Gastrocnemius medialis (tissue), 4 donors: ENCODE results near the gene FPGS.

Experiments
- POLR2A ChIP-seq, 2 donors: fragments of 450-650 bp; IDR thresholded peaks; one replicate each; pipeline ENCODE4 v1.6.1; 2017; ENCODE audit warnings: antibody characterized with exemption in 2 of 2, mild to moderate bottlenecking in 2 of 2, moderate library complexity in 2 of 2
- TF ChIP-seq, protein P1 (sequence below), 5 experiments: fragments of 450-650 bp in 3 of 5; fragments of 200-600 bp in 2 of 5; sonication (generic) in 2 of 5; IDR thresholded peaks in 4 of 5; conservative IDR thresholded peaks in 1 of 5; 1 replicate in 4 of 5; 2 replicates in 1 of 5; pipeline ENCODE4 v1.5.1; 2016 to 2019; ENCODE audit warnings: antibody characterized with exemption in 5 of 5, mild to moderate bottlenecking in 3 of 5, moderate library complexity in 3 of 5

DNA sequence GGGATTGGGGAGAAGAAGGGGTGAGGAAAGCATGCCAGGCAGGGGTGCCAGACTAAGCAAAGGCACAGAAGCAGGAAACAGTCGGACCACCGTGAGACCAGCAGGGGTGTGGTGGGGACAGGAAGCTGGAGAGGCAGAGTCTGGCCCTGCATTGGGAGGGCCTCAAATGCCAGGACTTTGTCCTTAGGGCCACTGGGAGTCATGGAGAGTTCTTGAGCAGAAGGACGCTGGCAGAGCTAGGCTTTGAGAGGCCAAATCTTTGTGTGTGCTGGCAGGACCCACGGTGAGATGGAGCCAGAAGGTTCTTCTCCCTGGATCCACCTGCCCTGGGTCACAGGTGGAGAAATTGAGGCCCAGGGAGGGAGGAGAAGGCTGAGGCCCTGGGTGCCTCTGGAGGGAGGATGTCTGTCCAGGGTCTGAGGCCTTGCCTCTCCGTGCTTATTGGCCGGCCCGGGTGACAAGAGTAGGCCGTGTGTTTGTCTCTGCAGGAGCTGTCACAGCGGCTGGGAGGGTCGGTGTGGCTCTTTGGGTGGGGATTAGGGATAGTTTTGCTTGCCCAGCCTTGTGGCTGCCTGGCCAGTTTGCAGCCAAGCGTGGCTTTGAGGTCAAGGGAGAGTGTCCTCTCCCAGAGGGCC is 53.5 kb downstream of the FPGS start:
- no peak for TF ChIP-seq POLR2A (IDR thresholded peaks at IDR 0.05)
- TF ChIP-seq, protein P1, sequence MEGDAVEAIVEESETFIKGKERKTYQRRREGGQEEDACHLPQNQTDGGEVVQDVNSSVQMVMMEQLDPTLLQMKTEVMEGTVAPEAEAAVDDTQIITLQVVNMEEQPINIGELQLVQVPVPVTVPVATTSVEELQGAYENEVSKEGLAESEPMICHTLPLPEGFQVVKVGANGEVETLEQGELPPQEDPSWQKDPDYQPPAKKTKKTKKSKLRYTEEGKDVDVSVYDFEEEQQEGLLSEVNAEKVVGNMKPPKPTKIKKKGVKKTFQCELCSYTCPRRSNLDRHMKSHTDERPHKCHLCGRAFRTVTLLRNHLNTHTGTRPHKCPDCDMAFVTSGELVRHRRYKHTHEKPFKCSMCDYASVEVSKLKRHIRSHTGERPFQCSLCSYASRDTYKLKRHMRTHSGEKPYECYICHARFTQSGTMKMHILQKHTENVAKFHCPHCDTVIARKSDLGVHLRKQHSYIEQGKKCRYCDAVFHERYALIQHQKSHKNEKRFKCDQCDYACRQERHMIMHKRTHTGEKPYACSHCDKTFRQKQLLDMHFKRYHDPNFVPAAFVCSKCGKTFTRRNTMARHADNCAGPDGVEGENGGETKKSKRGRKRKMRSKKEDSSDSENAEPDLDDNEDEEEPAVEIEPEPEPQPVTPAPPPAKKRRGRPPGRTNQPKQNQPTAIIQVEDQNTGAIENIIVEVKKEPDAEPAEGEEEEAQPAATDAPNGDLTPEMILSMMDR (IDR thresholded peaks at IDR 0.05 in 4 of 5, conservative IDR thresholded peaks at IDR 0.05 in 1 of 5) = no peak
